Body of pancreas (tissue), 4 donors: Measurements from ENCODE around the gene NEDD4.
"Not testable (repeated sequence)": the region's sequence is repeated elsewhere in the genome, so short reads cannot be mapped to it uniquely, and the experiment has no call there.

Source experiments
- POLR2A ChIP-seq, 3 donors: fragments of 450-650 bp; IDR thresholded peaks; one replicate each; pipeline ENCODE4 v1.6.1; 2016; ENCODE audit warnings: antibody characterized with exemption in 3 of 3, mild to moderate bottlenecking in 2 of 3
- TF ChIP-seq, protein P1 (sequence below), 7 experiments: fragments of 450-650 bp in 4 of 7; fragments of 200-600 bp in 3 of 7; sonication (generic) in 3 of 7; IDR thresholded peaks; one replicate each; pipeline ENCODE4 v1.5.1; 2016 to 2019; ENCODE audit warnings: antibody characterized with exemption in 7 of 7

GRCh38 chr15:56007053-56007452 lies 13.6 kb upstream of the NEDD4 start:
- TF ChIP-seq, protein P1, sequence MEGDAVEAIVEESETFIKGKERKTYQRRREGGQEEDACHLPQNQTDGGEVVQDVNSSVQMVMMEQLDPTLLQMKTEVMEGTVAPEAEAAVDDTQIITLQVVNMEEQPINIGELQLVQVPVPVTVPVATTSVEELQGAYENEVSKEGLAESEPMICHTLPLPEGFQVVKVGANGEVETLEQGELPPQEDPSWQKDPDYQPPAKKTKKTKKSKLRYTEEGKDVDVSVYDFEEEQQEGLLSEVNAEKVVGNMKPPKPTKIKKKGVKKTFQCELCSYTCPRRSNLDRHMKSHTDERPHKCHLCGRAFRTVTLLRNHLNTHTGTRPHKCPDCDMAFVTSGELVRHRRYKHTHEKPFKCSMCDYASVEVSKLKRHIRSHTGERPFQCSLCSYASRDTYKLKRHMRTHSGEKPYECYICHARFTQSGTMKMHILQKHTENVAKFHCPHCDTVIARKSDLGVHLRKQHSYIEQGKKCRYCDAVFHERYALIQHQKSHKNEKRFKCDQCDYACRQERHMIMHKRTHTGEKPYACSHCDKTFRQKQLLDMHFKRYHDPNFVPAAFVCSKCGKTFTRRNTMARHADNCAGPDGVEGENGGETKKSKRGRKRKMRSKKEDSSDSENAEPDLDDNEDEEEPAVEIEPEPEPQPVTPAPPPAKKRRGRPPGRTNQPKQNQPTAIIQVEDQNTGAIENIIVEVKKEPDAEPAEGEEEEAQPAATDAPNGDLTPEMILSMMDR (IDR thresholded peaks at IDR 0.05) = not testable (repeated sequence)
- TF ChIP-seq POLR2A (IDR thresholded peaks at IDR 0.05) = not testable (repeated sequence)
